Heart right ventricle (tissue), 16 donors: ENCODE data around the gene POLE. TPM values are rescaled to one million over a fixed set of nuclear protein-coding genes. Genes with fewer than 3 reads are reported as not detected.

Experiments used
- ATAC-seq, 8 donors: fragments of 200-7000 bp; cut with Tn5 transposase; one replicate each; pipeline ENCODE4 v1.9.1; 2020; ENCODE audit warnings: mild to moderate bottlenecking in 8 of 8, moderate library complexity in 8 of 8, moderate number of reproducible peaks in 1 of 8
- DNase-seq, 2 donors: peaks; one replicate each; pipeline ENCODE4 v3.0.0-alpha.2; 2020
- H3K27ac ChIP-seq, 10 donors: fragments of 200-600 bp; sonication (generic) in 2 of 10; one replicate each; pipeline versions ENCODE4 v1.5.0 to v1.8.0; 2020 to 2022; ENCODE audit warnings: mild to moderate bottlenecking in 3 of 10
- H3K27me3 ChIP-seq, 7 donors: fragments of 200-600 bp; one replicate each; pipeline ENCODE4 v1.8.0; 2021 to 2022; ENCODE audit warnings: mild to moderate bottlenecking in 2 of 7
- H3K36me3 ChIP-seq, 9 donors: fragments of 200-600 bp; sonication (generic) in 1 of 9; one replicate each; pipeline versions ENCODE4 v1.5.0 to v1.8.0; 2020 to 2022; ENCODE audit warnings: mild to moderate bottlenecking in 2 of 9
- H3K4me1 ChIP-seq, 9 donors: fragments of 200-600 bp; sonication (generic) in 1 of 9; one replicate each; pipeline versions ENCODE4 v1.5.0 to v1.8.0; 2020 to 2022; ENCODE audit warnings: mild to moderate bottlenecking in 4 of 9
- H3K4me3 ChIP-seq, 10 donors: fragments of 200-600 bp; sonication (generic) in 2 of 10; one replicate each; pipeline versions ENCODE4 v1.5.0 to v1.8.0; 2020 to 2022; ENCODE audit warnings: mild to moderate bottlenecking in 7 of 10, moderate library complexity in 2 of 10
- H3K9me3 ChIP-seq, 11 donors: fragments of 200-600 bp in 10 of 11; sonication (generic) in 2 of 11; one replicate each; pipeline versions ENCODE4 v1.5.0 to v1.8.0; 2013 to 2022; ENCODE audit warnings: mild to moderate bottlenecking in 2 of 11, control low read depth in 1 of 11, moderate library complexity in 1 of 11
- CTCF ChIP-seq, 9 donors: fragments of 200-600 bp; sonication (generic) in 2 of 9; IDR thresholded peaks; one replicate each; pipeline versions ENCODE4 v1.5.0 to v1.8.0; 2021 to 2022; ENCODE audit warnings: antibody characterized with exemption in 9 of 9, mild to moderate bottlenecking in 5 of 9, moderate library complexity in 1 of 9
- WGBS, 2 donors: extraction: QIAGEN DNeasy Blood & Tissue Kit; methylation state at CpG; one replicate each; pipeline ENCODE4 v1.1.7; 2013; ENCODE audit warnings: inconsistent platforms in 1 of 2; 5-methylcytosine and 5-hydroxymethylcytosine counted together
- intact Hi-C, 10 donors: fragments of 100-400 bp; cut with DNase I; formaldehyde crosslinking; loops; one replicate each; pipeline versions ENCODE4 v1.11.1 to v1.14.2; 2022
- polyA plus RNA-seq, 2 donors: library from polyadenylated mRNA; stranded (reverse); fragments of 200-250 nt; gene quantifications; one replicate each; pipeline ENCODE4 v1.2.3, GENCODE V29; 2013
- total RNA-seq, 10 donors: library from RNA; stranded (reverse); fragmentation: NEBNext Ultra II Directional in 3 of 10; extraction: Animal tissue kit (Norgen Biotek cat#: 25700) in 3 of 10; gene quantifications; one replicate each; pipeline versions ENCODE4 v1.2.1 to v1.2.4, GENCODE V29; 2021 to 2023
- donor health status: Arrhythmogenic right ventricular cardiomyopathy.
- donor health status: ischemic (EF 13 %, LVEDD 7.1; RV severe dilation, severe dysfunction).
- donor health status: healthy with polysubstance abuse.
- donor health status: DM: no; HTN: yes; CAD: no.
- donor health status: DM: no; HTN: no; CAD: no.
- donor health status: ischemic (EF 25% LVEDD 6.9; RV normal size, moderate dysfunction).
- donor health status: ischemic (EF 25% LVEDD 5.7; RV mildly dilated, moderate dysfunction).
- donor health status: healthy.
- donor health status: DM: yes; HTN: yes; CAD: no.
- donor health status: Ischemic cardiomyopathy.
- donor health status: ischemic (EF 35%, LVEDD 5.7; RV mildly dilated, moderate dysfunction).
- donor health status: nonischemic (EF 11% LVEDD 7.7; RV severe dilation, severe dysfunction).
- donor health status: DM: yes; HTN: yes; CAD: no.
- donor health status: PGD.
- donor health status: ischemic (EF 29% LVEDD 5.4; RV normal size, mild dysfunction).
- donor health status: nonischemic (EF 23%, LVEDD 6.1; RV moderate dilation, normal function).

The POLE gene
- total and polyA plus RNA-seq, 12 donors: 6.8 to 25.8 (median 9.9) TPM

DNA sequence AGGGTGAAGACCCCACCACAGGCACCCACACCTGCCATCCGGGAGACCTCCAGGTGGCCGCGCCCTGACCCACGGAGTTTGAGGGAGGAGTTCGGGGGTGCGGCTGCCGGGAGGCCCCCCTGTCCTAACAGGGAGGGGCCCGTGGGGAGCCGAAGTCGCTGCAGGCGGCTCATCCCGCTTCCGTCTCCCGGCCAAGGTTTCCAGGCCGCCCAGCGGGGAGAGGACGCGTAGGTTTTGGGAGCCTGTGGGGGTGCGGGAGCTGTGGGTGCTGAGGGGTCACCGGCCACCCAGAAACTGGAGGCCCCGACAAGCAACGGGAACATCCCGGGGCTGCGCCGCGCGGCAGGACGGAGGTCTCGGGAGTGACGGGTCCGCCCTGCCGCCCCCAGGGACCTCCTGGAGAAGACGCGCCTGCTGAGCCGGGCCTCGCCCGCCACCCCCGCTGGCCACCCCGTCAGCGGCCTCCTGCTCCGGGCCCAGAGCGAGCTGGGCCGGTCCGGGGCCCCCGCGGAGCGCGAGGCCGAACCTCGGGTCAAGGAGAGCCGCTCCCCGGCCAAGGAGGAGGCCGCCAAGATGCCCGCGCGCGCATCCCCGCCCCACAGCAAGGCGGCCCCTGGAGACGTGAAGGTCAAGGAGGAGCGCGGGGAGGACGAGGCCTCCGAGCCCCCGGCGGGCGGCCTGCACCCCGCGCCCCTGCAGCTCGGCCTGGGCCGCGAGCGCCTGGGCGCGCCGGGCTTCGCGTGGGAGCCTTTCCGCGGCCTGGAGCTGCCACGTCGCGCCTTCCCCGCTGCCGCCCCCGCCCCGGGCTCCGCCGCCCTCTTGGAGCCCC lies 104.3 kb downstream of the POLE start:
- 68 to 71% methylated on average over 68 to 89 of the region's 89 CpGs for WGBS, 2 donors
- peaks cover 0 to 44% (median 0%) of the 10 kb centered on the region in 9 donors for H3K36me3 ChIP-seq
- no peaks in the 10 kb centered on the region for H3K9me3 ChIP-seq
- no peaks in the 10 kb centered on the region for H3K27me3 ChIP-seq
- intact Hi-C loops: no loop called here
- no peak for TF ChIP-seq CTCF (IDR thresholded peaks at IDR 0.05)
- ATAC-seq: peak in 2 of 8 donors; percentile 13 to 22
- no peaks in the 10 kb centered on the region for H3K4me1 ChIP-seq
- no peak for DNase-seq
- peak overlapping the region in 8 of 10 donors; percentile 1 to 45 (median 40) for H3K4me3 ChIP-seq
- no peak overlapping the region for H3K27ac ChIP-seq

- ATAC-seq (peak; percentile 9 to 59 (median 40)), DNase-seq (peak; percentile 24 to 59)
- Histone ChIP-seq H3K27me3 (no peaks in the 10 kb centered on the region), H3K9me3 (no peaks in the 10 kb centered on the region), H3K27ac (no peak overlapping the region), H3K4me3 (peak overlapping the region in 6 of 10 donors; percentile 35 to 45 (median 42)), H3K4me1 (no peaks in the 10 kb centered on the region), H3K36me3 (peaks cover 0 to 52% (median 4%) of the 10 kb centered on the region in 9 donors)
- TF ChIP-seq CTCF (IDR thresholded peaks at IDR 0.05): no peak
- intact Hi-C loops: no loop called here
- WGBS, 2 donors: 58 to 60% methylated on average over 24 of the region's 24 CpGs
These were observed 105.1 kb downstream of the POLE start for GRCh38 chr12:132582058-132582420.

GRCh38 chr12:132581348-132582057 lies 105.6 kb downstream of the POLE start:
- peak overlapping the region in 1 of 10 donors; percentile 38 for H3K4me3 ChIP-seq
- no peaks in the 10 kb centered on the region for H3K27me3 ChIP-seq
- no peak for DNase-seq
- intact Hi-C loops: no loop called here
- no peaks in the 10 kb centered on the region for H3K9me3 ChIP-seq
- no peaks in the 10 kb centered on the region for H3K4me1 ChIP-seq
- no peak for TF ChIP-seq CTCF (IDR thresholded peaks at IDR 0.05)
- peak in 4 of 8 donors; percentile 4 to 15 (median 8) for ATAC-seq
- 83 to 87% methylated on average over 16 to 17 of the region's 17 CpGs for WGBS, 2 donors
- H3K36me3 ChIP-seq: peaks cover 0 to 57% (median 6%) of the 10 kb centered on the region in 9 donors
- no peak overlapping the region for H3K27ac ChIP-seq

DNA sequence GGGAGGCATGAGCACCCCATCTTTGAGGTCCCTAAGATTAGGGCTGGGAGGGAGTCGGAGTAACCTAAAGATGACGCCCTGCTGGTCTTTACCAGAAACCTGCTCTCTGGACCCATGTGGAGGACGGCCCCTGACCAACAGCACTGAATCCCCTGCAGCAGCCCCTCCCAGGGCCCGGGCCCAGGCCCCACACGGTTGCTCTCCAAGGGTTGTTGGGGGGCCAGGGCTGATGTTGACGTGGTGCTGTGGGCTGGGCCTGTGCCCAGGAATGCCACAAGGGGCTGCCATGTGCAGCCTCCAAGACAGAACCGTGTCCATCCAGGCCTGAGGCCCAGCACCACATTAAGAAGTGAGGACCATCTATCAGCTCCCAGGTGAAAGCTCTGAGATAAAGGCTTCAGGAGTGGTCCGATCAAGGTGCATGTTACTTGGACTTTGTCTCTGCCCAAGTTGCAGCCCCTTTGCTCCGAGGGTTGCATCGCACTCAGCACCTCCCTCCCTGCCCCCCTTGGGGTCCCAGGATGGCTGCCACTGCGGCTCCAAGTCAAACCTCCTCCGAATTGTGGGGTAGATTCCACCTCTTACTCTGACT lies 106.3 kb downstream of the POLE start:
- Histone ChIP-seq H3K27me3 (no peaks in the 10 kb centered on the region), H3K27ac (no peak overlapping the region), H3K36me3 (peaks cover 0 to 64% (median 8%) of the 10 kb centered on the region in 9 donors), H3K4me1 (no peaks in the 10 kb centered on the region), H3K9me3 (no peaks in the 10 kb centered on the region), H3K4me3 (no peak overlapping the region)
- TF ChIP-seq CTCF (IDR thresholded peaks at IDR 0.05): no peak
- 95 to 96% methylated on average over 12 of the region's 12 CpGs for WGBS, 2 donors
- intact Hi-C loops: no loop called here
- ATAC-seq (no peak), DNase-seq (no peak)
